DOHH2 (cell line): ENCODE results near the gene THRAP3.

Experiments used
- H3F3A ChIP-seq: fragments of 200-600 bp; sonication (generic), shearing (Covaris generic); 2 replicates; pipeline ENCODE4 v1.6.0; 2016; ENCODE audit warnings: antibody characterized with exemption, mild to moderate bottlenecking; ENCODE audit not compliant: control insufficient read depth, insufficient read depth
- H3K27ac ChIP-seq: fragments of 200-600 bp; sonication (generic); 2 replicates; pipeline ENCODE4 v1.5.1; 2014; ENCODE audit warnings: low read depth, mild to moderate bottlenecking, low read length, moderate library complexity
- H3K27me3 ChIP-seq: fragments of 200-600 bp; sonication (generic); 2 replicates; pipeline ENCODE4 v1.6.1; 2014; ENCODE audit warnings: mild to moderate bottlenecking, low read length, mixed read lengths; ENCODE audit not compliant: control insufficient read depth
- H3K36me3 ChIP-seq: fragments of 200-600 bp; sonication (generic); 2 replicates; pipeline ENCODE4 v1.6.1; 2014; ENCODE audit warnings: mild to moderate bottlenecking, low read length, moderate library complexity, mixed read lengths; ENCODE audit not compliant: control insufficient read depth
- H3K4me1 ChIP-seq: fragments of 200-600 bp; sonication (generic); 2 replicates; pipeline ENCODE4 v1.6.1; 2014; ENCODE audit warnings: mild to moderate bottlenecking, low read length, mixed read lengths; ENCODE audit not compliant: control insufficient read depth
- H3K4me2 ChIP-seq: fragments of 200-600 bp; sonication (generic); 2 replicates; pipeline ENCODE4 v1.6.0; 2014; ENCODE audit warnings: mild to moderate bottlenecking, low read length, moderate library complexity
- H3K4me3 ChIP-seq: fragments of 200-600 bp; sonication (generic); 2 replicates; pipeline ENCODE4 v1.5.1; 2014; ENCODE audit warnings: mild to moderate bottlenecking, low read length, mixed read lengths
- H3K79me2 ChIP-seq: fragments of 200-600 bp; sonication (generic); 2 replicates; pipeline ENCODE4 v1.6.1; 2014; ENCODE audit warnings: mild to moderate bottlenecking, low read length, mixed read lengths; ENCODE audit not compliant: control insufficient read depth
- H3K9me2 ChIP-seq: fragments of 200-600 bp; sonication (generic); replicated peaks from 2 replicates; pipeline ENCODE4 v1.6.1; 2014; ENCODE audit warnings: mild to moderate bottlenecking, low read length, mixed read lengths; ENCODE audit not compliant: control insufficient read depth
- H3K9me3 ChIP-seq: fragments of 200-600 bp; sonication (generic); 2 replicates; pipeline ENCODE4 v1.6.1; 2014; ENCODE audit warnings: antibody characterized with exemption, low read length, mixed read lengths; ENCODE audit not compliant: control insufficient read depth, insufficient read depth
- H4K20me1 ChIP-seq: fragments of 200-600 bp; sonication (generic); 2 replicates; pipeline ENCODE4 v1.6.0; 2014; ENCODE audit warnings: low read depth, mild to moderate bottlenecking, antibody characterized with exemption, low read length, moderate library complexity; ENCODE audit not compliant: control insufficient read depth, insufficient read depth
- EZH2phosphoT487 ChIP-seq: fragments of 200-600 bp; sonication (generic); IDR thresholded peaks from 2 replicates; pipeline ENCODE4 v1.6.1; 2017; ENCODE audit warnings: borderline replicate concordance, mild to moderate bottlenecking, antibody characterized with exemption, low read length, moderate library complexity, mixed read lengths
- TF ChIP-seq, protein P1 (sequence below): fragments of 200-600 bp; sonication (generic); IDR thresholded peaks from one replicate; pipeline ENCODE4 v1.5.1; 2014; ENCODE audit warnings: antibody characterized with exemption, mild to moderate bottlenecking, low read depth, low read length; ENCODE audit not compliant: poor library complexity, severe bottlenecking

Gene THRAP3

DNA sequence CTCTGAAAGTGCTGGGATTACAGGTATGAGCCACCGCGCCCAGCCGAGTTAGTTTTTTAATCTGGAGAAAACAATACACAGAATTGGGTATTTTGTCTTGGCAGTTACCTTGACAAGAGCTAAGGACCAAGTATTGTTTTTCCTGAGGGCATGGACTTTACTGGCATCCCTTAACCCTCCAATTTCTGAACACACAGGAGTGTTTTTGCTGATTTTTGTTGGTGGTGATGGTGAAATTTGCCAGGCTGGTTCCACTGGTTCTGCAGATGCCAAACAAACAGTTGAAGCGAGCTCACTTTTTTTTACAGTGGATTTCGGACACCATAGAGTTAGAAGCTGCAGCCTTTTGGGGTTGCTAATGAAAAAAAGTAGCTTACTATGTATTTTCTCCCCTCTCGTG is 44.7 kb downstream of the THRAP3 start:
- no peaks in the 10 kb centered on the region for H4K20me1 ChIP-seq
- H3K27me3 ChIP-seq: no peaks in the 10 kb centered on the region
- H3K27ac ChIP-seq: no peak overlapping the region
- H3K4me1 ChIP-seq: peaks cover 24% of the 10 kb centered on the region
- H3K4me2 ChIP-seq: no peak overlapping the region
- H3K36me3 ChIP-seq: peaks cover 77% of the 10 kb centered on the region
- no peaks in the 10 kb centered on the region for H3K9me2 ChIP-seq
- TF ChIP-seq, protein P1, sequence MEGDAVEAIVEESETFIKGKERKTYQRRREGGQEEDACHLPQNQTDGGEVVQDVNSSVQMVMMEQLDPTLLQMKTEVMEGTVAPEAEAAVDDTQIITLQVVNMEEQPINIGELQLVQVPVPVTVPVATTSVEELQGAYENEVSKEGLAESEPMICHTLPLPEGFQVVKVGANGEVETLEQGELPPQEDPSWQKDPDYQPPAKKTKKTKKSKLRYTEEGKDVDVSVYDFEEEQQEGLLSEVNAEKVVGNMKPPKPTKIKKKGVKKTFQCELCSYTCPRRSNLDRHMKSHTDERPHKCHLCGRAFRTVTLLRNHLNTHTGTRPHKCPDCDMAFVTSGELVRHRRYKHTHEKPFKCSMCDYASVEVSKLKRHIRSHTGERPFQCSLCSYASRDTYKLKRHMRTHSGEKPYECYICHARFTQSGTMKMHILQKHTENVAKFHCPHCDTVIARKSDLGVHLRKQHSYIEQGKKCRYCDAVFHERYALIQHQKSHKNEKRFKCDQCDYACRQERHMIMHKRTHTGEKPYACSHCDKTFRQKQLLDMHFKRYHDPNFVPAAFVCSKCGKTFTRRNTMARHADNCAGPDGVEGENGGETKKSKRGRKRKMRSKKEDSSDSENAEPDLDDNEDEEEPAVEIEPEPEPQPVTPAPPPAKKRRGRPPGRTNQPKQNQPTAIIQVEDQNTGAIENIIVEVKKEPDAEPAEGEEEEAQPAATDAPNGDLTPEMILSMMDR: no peak
- TF ChIP-seq EZH2phosphoT487: no peak
- no peak overlapping the region for H3K4me3 ChIP-seq
- peaks cover 2% of the 10 kb centered on the region; the same call in 1 of the 2 replicates for H3F3A ChIP-seq
- peaks cover 92% of the 10 kb centered on the region for H3K79me2 ChIP-seq
- H3K9me3 ChIP-seq: no peaks in the 10 kb centered on the region

DNA sequence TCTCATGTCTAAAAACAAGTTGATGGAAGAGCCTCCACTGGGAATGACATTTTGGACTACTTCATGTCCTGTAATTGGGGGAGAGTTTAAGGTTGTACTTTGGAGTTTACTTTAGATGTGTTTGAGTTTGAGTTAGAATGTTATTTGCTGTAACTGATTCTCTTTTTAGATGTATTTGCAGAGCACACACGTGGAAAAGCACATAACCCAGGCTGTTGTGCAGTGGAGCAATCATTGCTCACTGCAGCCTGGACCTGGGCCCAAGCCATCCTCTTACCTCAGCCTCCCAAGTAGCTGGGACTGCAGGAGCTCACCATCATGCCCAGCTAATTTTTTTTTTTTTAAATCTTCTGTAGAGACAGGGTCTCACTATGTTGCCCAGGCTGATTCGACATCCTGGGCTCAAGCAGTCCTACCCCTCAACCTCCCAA is 45.2 kb downstream of the THRAP3 start:
- no peaks in the 10 kb centered on the region for H4K20me1 ChIP-seq
- H3K9me2 ChIP-seq: no peaks in the 10 kb centered on the region
- no peaks in the 10 kb centered on the region for H3K27me3 ChIP-seq
- H3K27ac ChIP-seq: no peak overlapping the region
- H3K36me3 ChIP-seq: peaks cover 77% of the 10 kb centered on the region
- H3F3A ChIP-seq: peaks cover 2% of the 10 kb centered on the region; the same call in 1 of the 2 replicates
- peaks cover 20% of the 10 kb centered on the region for H3K4me1 ChIP-seq
- peaks cover 92% of the 10 kb centered on the region for H3K79me2 ChIP-seq
- no peak overlapping the region for H3K4me3 ChIP-seq
- no peak for TF ChIP-seq EZH2phosphoT487
- TF ChIP-seq, protein P1: no peak
- H3K4me2 ChIP-seq: no peak overlapping the region
- no peaks in the 10 kb centered on the region for H3K9me3 ChIP-seq

DNA sequence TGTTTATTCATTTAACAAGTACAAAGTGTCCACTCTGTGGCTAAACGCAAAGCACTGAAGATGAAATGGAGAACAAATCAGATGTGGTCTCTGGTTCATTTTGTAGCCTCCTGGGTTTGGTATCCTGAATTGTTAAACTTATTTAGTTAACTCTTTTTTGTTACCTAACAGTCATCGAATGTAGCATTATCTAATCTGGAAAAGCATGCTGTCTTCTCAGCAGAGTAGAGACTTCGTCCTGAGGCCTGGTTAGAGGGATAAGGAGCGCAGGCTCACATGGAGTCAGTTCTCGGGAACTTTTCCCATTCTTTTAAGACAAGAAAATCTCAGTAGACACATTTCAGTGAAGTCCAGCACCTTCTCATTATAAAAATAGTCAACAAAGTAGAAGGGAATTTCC is 48.8 kb downstream of the THRAP3 start:
- H3K27me3 ChIP-seq: no peaks in the 10 kb centered on the region
- no peaks in the 10 kb centered on the region for H3K9me2 ChIP-seq
- no peaks in the 10 kb centered on the region for H3K9me3 ChIP-seq
- TF ChIP-seq, protein P1: no peak
- TF ChIP-seq EZH2phosphoT487: no peak
- H3K79me2 ChIP-seq: peaks cover 84% of the 10 kb centered on the region
- peaks cover 59% of the 10 kb centered on the region for H3K36me3 ChIP-seq
- H3K4me3 ChIP-seq: no peak overlapping the region
- H3K4me2 ChIP-seq: no peak overlapping the region
- H3K4me1 ChIP-seq: peaks cover 13% of the 10 kb centered on the region
- H3K27ac ChIP-seq: no peak overlapping the region
- 0 out of 2 replicates have a peak, but pooled peaks cover 2% of the 10 kb centered on the region for H3F3A ChIP-seq
- H4K20me1 ChIP-seq: no peaks in the 10 kb centered on the region; the same call in 1 of the 2 replicates
